Ectodermal cell (in vitro differentiated cells): ENCODE measurements around the gene OR2T35.
"Not testable (repeated sequence)": the region's sequence is repeated elsewhere in the genome, so short reads cannot be mapped to it uniquely, and the experiment has no call there.

Experiments
- H3K27ac ChIP-seq: 2 replicates; pipeline ENCODE4 v1.7.0; 2013; ENCODE audit warnings: mild to moderate bottlenecking, low read depth, low read length; ENCODE audit not compliant: insufficient read depth, poor library complexity, severe bottlenecking
- H3K27me3 ChIP-seq: 2 replicates; pipeline ENCODE4 v1.7.0; 2013; ENCODE audit warnings: mild to moderate bottlenecking, low read length; ENCODE audit not compliant: insufficient read depth, control insufficient read depth, poor library complexity, severe bottlenecking
- H3K36me3 ChIP-seq: one replicate; pipeline ENCODE4 v1.7.0; 2013; ENCODE audit warnings: low read length; ENCODE audit not compliant: control insufficient read depth, insufficient read depth
- H3K4me1 ChIP-seq: one replicate; pipeline ENCODE4 v1.7.0; 2013; ENCODE audit warnings: low read length; ENCODE audit not compliant: control insufficient read depth, insufficient read depth
- H3K4me3 ChIP-seq: 2 replicates; pipeline ENCODE4 v1.7.0; 2013; ENCODE audit warnings: low read depth, low read length, control low read depth; ENCODE audit not compliant: insufficient read depth
- H3K9me3 ChIP-seq: 2 replicates; pipeline ENCODE4 v1.7.0; 2013; ENCODE audit warnings: mild to moderate bottlenecking, low read length, moderate library complexity; ENCODE audit not compliant: control insufficient read depth
- WGBS, 2 experiments: methylation state at CpG; one replicate each; pipeline ENCODE4 v1.1.7; 2013; ENCODE audit warnings: missing lambda C conversion rate in 2 of 2; 5-methylcytosine and 5-hydroxymethylcytosine counted together

Gene OR2T35

GRCh38 chr1:248648770-248649536 lies 3.9 kb upstream of the OR2T35 start:
- no CpG with 5 or more reads among the region's 1 CpG for WGBS, 2 experiments

GRCh38 chr1:248642971-248643651 lies 2.0 kb downstream of the OR2T35 start:
- H3K4me1 ChIP-seq, H3K27ac ChIP-seq, H3K9me3 ChIP-seq, H3K27me3 ChIP-seq, H3K4me3 ChIP-seq, H3K36me3 ChIP-seq: not testable (repeated sequence)
- WGBS, 2 experiments = no CpG with 5 or more reads among the region's 4 CpGs

More at GRCh38 chr1:248648770-248649536, 3.9 kb upstream of the OR2T35 start:
- not testable (repeated sequence) for H3K36me3 ChIP-seq, H3K9me3 ChIP-seq, H3K4me3 ChIP-seq, H3K27ac ChIP-seq, H3K4me1 ChIP-seq, H3K27me3 ChIP-seq

DNA sequence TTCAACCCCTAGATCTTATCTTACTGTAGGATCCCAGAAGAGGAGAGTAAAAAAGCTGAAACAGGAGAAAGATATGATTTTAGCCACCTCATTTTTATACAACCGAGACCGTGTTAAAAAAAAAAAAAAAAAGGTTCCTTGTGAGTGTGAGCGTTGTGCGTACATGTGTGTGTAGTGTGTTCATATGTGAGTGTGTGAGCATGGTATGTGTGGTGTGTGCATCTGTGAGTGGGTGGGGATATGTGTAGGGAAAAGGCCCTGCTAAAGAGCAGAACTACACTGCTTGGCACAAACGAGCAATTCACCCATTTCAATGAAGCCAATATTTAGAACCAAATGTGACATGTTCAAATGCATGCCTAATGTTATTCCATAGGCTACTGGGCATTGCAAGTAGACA lies 3.5 kb downstream of the OR2T35 start:
- H3K36me3 ChIP-seq, H3K9me3 ChIP-seq, H3K4me1 ChIP-seq, H3K27ac ChIP-seq, H3K27me3 ChIP-seq, H3K4me3 ChIP-seq: not testable (repeated sequence)
- WGBS, 2 experiments = no CpG with 5 or more reads among the region's 5 CpGs

GRCh38 chr1:248640906-248641305 lies 4.2 kb downstream of the OR2T35 start:
- not testable (repeated sequence) for H3K4me1 ChIP-seq, H3K27ac ChIP-seq, H3K36me3 ChIP-seq, H3K9me3 ChIP-seq, H3K4me3 ChIP-seq, H3K27me3 ChIP-seq
- no CpG with 5 or more reads among the region's 3 CpGs for WGBS, 2 experiments

DNA sequence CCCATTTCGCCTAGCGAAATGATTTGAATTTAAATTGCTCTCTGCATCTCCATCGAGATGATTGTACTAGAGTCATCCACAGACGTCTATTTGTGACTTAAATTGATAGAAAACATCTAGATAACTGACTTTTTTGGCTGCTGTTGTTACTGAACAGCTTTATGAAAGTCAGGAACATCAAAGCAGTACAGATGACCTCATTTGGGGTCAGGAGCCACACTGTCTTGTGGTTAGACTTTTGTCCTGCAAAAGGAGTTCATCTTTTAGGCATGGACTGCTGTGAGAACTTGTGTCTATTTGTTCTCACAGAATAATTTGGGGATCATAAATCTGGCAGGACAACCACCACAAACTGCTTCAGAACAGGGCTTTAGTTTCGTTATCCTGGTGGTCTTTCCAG lies 5.4 kb downstream of the OR2T35 start:
- H3K9me3 ChIP-seq, H3K27ac ChIP-seq, H3K4me3 ChIP-seq, H3K27me3 ChIP-seq, H3K4me1 ChIP-seq, H3K36me3 ChIP-seq: not testable (repeated sequence)
- no CpG with 5 or more reads among the region's 5 CpGs for WGBS, 2 experiments

DNA sequence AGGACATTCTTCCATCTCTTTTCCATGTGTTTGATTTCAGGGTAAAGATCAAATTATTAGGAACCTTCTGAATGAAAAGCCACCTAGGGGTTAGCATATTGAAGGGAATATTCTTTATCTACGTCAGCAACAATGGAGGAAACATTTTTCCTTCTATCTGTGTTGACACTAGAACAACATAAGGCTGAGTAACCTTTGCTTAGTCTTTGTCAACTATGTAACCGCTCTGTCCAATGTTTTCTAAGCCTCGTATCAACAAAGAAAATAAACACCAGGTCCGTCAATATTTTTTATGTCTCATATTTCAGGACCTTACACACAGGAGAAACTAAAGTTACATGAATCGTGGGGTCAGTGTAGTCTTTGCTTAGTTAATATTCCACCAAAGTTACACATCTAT lies 8.5 kb downstream of the OR2T35 start:
- H3K9me3 ChIP-seq, H3K4me1 ChIP-seq, H3K4me3 ChIP-seq, H3K27ac ChIP-seq, H3K27me3 ChIP-seq, H3K36me3 ChIP-seq: not testable (repeated sequence)
- WGBS, 2 experiments = 50% methylated on average over 2 of the region's 5 CpGs; no CpG with 5 or more reads in 1 of the 2 experiments

GRCh38 chr1:248634991-248635390 lies 10.1 kb downstream of the OR2T35 start, which contains the start of gene OR2T11:
OR2T11 (minus strand) TSS chr1:248635091; CDS start chr1:248627128, 7,963 bp downstream.
- H3K36me3 ChIP-seq, H3K4me1 ChIP-seq, H3K4me3 ChIP-seq, H3K27ac ChIP-seq, H3K27me3 ChIP-seq, H3K9me3 ChIP-seq: not testable (repeated sequence)
- no CpG with 5 or more reads among the region's 2 CpGs for WGBS, 2 experiments

- WGBS, 2 experiments = 71 to 74% methylated on average over 7 of the region's 7 CpGs
Measured at GRCh38 chr1:248631354-248632008, 13.6 kb downstream of the OR2T35 start.

DNA sequence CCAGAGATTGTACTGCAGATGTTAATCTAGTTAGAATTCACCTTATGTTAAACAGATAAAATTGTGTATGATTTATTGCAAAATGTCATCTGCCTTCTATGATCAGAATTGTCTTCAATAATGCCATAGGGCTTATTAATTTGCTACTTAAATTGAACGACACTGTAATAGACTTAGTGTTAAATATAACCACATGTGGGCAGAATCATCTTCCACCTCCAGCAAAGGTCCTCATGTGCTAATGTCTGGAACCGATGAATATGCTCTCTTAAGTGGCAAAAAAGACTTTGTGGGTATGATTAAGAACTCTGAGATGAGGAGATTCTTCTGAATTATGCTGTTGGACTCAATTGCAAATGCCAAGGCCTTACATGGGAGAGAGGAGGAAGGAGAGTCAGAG lies 14.5 kb downstream of the OR2T35 start:
- Histone ChIP-seq H3K4me3 (no peak overlapping the region), H3K36me3 (no peaks in the 10 kb centered on the region), H3K27me3 (no peaks in the 10 kb centered on the region), H3K4me1 (no peaks in the 10 kb centered on the region), H3K27ac (no peak overlapping the region), H3K9me3 (peaks cover 11% of the 10 kb centered on the region)
- 57 to 59% methylated on average over 2 of the region's 2 CpGs for WGBS, 2 experiments

More at GRCh38 chr1:248631354-248632008, 13.6 kb downstream of the OR2T35 start:
- no peak overlapping the region for H3K27ac ChIP-seq
- H3K27me3 ChIP-seq = no peaks in the 10 kb centered on the region
- no peak overlapping the region for H3K4me3 ChIP-seq
- peaks cover 11% of the 10 kb centered on the region for H3K9me3 ChIP-seq
- no peaks in the 10 kb centered on the region for H3K36me3 ChIP-seq
- H3K4me1 ChIP-seq = no peaks in the 10 kb centered on the region
